Right atrium auricular region (tissue), 2 donors: ENCODE results near the gene EPHB3. TPM values are rescaled to one million over a fixed set of nuclear protein-coding genes. Genes with fewer than 3 reads are reported as not detected.

Experiments used
- DNase-seq: peaks from one replicate; pipeline ENCODE4 v3.0.0-alpha.2; 2019; ENCODE audit warnings: low spot score
- H3K27ac ChIP-seq, 2 donors: fragments of 200-600 bp; sonication (generic); 1 replicate in 1 of 2; 2 replicates in 1 of 2; pipeline ENCODE4 v1.5.1; 2016 to 2019
- H3K27me3 ChIP-seq, 2 donors: fragments of 200-600 bp; sonication (generic); one replicate each; pipeline versions ENCODE4 v1.5.1 to v1.6.0; 2017 to 2019
- H3K36me3 ChIP-seq: fragments of 200-600 bp; sonication (generic); one replicate; pipeline ENCODE4 v1.5.1; 2016
- H3K4me1 ChIP-seq, 2 donors: fragments of 200-600 bp; sonication (generic); one replicate each; pipeline versions ENCODE4 v1.5.1 to v1.6.0; 2017 to 2019
- H3K4me3 ChIP-seq, 2 donors: fragments of 200-600 bp; sonication (generic); 1 replicate in 1 of 2; 2 replicates in 1 of 2; pipeline ENCODE4 v1.5.1; 2017 to 2019; ENCODE audit warnings: mild to moderate bottlenecking in 1 of 2, moderate library complexity in 1 of 2
- H3K9me3 ChIP-seq, 2 donors: fragments of 200-600 bp; sonication (generic); one replicate each; pipeline ENCODE4 v1.5.1; 2019
- CTCF ChIP-seq, 2 donors: fragments of 200-600 bp; sonication (generic); IDR thresholded peaks; one replicate each; pipeline ENCODE4 v1.5.1; 2019; ENCODE audit warnings: antibody characterized with exemption in 2 of 2
- total RNA-seq, 2 donors: library from RNA; depleted of rRNA; stranded (reverse); fragments of >200 nt; gene quantifications; one replicate each; pipeline ENCODE4 v1.1.0, GENCODE V29; 2016

EPHB3 gene
- total RNA-seq, 2 donors from 2014 or later, result 2.1 to 5.1 TPM

DNA sequence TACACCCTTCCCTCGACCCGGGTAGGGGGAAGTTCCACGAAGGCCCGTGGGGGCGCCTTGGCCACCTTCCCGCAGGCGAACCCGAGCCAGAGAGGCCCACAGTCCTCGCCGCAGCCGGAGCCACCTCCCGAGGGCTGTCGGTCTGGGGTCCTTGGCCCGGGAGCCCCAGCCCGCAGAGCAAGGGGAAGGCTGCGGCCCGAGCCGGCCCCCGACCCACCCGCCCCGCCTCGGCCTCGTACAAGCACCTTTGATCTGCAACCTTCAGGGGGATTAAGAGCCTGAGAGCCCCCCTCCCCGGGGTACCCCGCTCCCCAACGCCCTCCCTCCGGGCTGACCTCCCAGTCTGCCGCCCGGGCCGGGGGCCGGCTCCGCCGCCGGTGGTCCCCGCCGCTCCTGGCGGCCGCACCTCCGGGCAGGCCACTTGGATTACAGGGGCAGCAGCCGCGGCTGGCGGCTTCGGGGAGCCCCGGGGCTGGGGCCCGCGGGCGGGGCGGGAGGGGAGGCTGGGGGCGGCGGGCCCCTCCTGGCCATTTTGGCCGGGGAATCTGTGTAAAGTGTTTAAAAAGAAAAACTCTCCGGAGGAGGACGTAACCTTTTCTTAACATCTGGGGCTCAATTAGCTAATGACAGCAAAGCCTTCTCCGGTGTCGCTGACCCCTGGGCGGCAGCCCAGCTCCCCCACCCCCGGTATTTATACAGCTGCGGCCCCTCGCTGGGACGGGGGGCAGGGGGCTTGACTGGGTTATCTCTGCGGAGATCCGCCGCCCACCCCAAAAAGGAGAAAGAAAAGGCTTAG, 40.2 kb downstream of the EPHB3 start:
- H3K4me3 ChIP-seq, result peak overlapping the region in 1 of 2 donors; percentile 32
- TF ChIP-seq CTCF (IDR thresholded peaks at IDR 0.05), result no peak
- no peaks in the 10 kb centered on the region for H3K36me3 ChIP-seq
- no peak for DNase-seq
- H3K9me3 ChIP-seq, result no peaks in the 10 kb centered on the region
- H3K27ac ChIP-seq, result no peak overlapping the region
- H3K4me1 ChIP-seq, result peaks cover 0 to 41% of the 10 kb centered on the region in 2 donors
- no peaks in the 10 kb centered on the region for H3K27me3 ChIP-seq

DNA sequence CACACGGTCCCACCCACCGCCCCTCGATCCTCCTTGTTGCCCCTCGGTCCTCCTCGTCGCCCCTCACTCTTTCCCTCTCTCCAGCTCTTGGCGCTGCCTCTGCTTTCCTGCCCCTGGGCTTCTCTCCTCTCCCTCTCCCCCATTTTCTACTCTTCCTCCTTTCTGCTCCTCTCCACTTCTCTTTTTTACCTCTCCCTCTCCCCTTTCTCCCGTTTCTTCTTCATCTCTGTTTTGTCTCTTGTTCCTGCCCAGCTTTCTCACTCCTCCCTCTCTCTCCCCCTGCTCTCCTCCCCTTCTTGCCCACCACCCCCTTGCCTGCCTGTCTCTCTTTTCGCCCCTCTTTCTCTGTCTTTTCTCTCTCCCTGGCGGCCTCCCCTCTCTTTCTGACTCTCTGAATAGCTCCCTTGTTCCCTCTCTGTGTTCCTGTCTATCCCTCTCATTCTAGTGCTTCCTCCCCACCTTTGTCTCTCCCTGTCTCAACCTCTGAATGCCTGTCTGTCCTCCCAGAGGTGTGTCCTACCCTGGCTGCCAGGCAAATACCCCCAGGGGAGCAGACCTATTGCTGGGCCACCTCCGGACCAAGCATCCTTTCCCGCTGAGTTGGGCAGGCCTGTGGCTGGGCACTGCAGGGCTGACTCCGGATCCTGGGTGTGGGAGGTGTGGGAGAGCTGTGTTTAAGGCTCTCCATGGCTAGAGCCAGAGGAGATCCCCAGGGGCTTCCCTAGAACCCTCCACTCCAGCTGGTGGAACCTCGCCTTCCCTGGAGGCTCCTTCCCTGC, 41.0 kb downstream of the EPHB3 start:
- Histone ChIP-seq H3K9me3 (no peaks in the 10 kb centered on the region), H3K36me3 (no peaks in the 10 kb centered on the region), H3K27me3 (no peaks in the 10 kb centered on the region), H3K4me1 (peaks cover 0 to 41% of the 10 kb centered on the region in 2 donors), H3K27ac (peak overlapping the region in 1 of 2 donors; percentile 1), H3K4me3 (peak overlapping the region in 1 of 2 donors; percentile 32)
- TF ChIP-seq CTCF (IDR thresholded peaks at IDR 0.05), result no peak
- no peak for DNase-seq

DNA sequence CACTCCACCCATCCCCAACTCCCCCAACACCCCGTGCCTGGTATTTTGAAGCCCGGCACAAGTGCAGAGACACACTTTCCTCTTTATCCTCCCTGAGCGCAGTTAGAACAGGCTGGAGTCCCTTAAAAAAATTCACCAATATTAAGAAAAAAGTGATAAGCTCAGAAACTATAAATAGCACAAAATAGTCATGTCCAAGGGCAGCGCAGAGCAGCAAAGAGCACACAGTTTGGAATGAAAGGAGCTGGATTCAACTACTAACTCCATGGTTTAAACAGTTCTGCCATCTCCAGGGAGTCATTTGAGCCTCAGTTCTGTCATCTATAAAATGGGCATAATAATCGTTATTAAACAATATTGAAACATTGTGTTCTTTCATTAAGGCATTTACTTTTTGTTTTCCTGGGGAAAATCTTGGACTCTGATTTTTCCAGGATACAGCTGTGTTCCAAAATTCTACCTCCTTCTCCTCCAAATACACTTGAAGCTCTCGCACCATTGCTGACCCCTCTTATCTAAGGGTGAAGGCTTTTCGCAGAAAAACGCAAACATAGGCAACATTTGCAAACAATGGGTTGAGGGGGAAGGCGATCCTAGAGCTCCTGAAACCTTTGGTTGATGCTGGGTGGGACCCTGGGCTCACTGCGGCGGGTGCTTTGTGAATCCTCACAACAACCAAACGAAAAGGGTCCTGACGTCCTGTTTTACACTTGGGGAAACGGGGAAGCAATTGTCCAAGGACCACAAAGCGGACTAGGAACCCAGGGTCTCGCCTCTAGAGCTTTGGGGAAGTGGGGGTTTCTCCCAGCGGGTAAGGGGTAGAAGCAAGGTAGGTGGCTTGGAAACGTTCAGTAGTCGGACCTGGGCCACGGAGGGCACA, 41.8 kb downstream of the EPHB3 start:
- no peak for TF ChIP-seq CTCF (IDR thresholded peaks at IDR 0.05)
- Histone ChIP-seq H3K9me3 (no peaks in the 10 kb centered on the region), H3K4me1 (peaks cover 0 to 41% of the 10 kb centered on the region in 2 donors), H3K36me3 (no peaks in the 10 kb centered on the region), H3K27ac (peak overlapping the region in 1 of 2 donors; percentile 48), H3K27me3 (no peaks in the 10 kb centered on the region), H3K4me3 (peak overlapping the region; percentile 29 to 52)
- DNase-seq, result no peak

DNA sequence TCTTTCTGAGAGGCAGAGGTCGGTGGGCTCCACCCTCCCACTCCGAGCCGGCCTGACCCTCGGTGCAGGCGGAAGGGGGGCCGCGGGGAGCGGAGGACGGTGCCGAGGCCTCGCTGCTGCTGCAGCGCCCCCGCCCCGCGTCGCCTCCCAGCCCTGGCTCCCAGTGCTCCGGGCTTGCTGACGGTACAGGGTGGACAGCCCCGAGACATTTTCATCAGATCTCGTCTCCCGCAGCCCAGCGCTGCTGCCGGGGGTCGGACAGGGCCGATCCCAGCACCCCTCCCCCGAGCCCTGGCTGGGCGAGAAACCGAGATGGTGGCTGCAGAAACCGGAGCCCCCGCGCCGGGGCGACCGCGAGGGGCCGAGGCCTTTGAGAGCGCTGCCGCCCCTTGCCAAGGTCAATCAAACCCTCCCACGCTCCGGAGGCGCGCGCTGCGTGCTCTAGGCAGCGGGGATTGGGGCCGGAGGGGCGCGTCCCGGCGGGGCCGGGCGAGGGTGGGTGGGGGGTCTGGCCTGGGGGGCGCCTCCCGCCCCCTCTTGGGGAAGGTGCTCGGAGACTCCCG, 42.5 kb downstream of the EPHB3 start:
- H3K27me3 ChIP-seq, result no peaks in the 10 kb centered on the region
- no peak for TF ChIP-seq CTCF (IDR thresholded peaks at IDR 0.05)
- no peaks in the 10 kb centered on the region for H3K9me3 ChIP-seq
- peak overlapping the region in 1 of 2 donors; percentile 48 for H3K27ac ChIP-seq
- peaks cover 0 to 41% of the 10 kb centered on the region in 2 donors for H3K4me1 ChIP-seq
- H3K36me3 ChIP-seq, result no peaks in the 10 kb centered on the region
- H3K4me3 ChIP-seq, result peak overlapping the region; percentile 29 to 52
- no peak for DNase-seq

DNA sequence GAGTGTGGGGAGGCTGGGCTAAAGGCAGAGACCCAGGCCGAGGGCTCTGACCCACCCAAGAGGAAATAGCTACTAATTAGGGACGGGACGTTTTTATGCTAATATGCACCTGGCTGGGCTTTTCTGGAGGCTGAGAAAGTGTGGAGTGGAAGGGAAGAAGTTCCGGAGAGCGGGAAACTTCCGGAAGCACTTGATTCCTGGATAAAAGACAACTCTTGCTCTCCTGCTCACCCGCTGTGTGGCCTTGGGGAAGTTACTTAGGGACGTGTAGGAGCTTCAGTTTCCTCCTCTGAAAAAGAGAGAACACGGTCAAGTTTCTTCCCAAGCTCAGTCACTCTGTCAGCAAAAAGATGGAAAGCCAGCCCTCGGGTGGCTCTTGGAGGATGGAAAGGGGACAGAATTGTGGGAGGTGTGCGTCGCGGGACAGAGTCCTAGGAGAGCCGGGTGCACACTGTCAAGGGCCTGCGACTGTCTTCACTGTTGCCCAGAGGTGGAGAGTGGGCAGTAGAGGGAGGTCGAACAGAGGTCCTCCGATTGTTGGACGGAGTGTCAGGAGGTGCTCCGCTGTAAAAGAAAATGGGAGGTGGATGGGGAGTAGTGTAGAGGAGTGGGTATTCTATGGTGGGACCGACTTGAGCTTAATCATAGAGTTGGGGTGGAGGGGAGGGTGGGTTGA, 43.2 kb downstream of the EPHB3 start:
- DNase-seq, result no peak
- peaks cover 0 to 41% of the 10 kb centered on the region in 2 donors for H3K4me1 ChIP-seq
- H3K27ac ChIP-seq, result peak overlapping the region in 1 of 2 donors; percentile 48
- peak overlapping the region; percentile 29 to 52 for H3K4me3 ChIP-seq
- no peaks in the 10 kb centered on the region for H3K9me3 ChIP-seq
- H3K36me3 ChIP-seq, result no peaks in the 10 kb centered on the region
- TF ChIP-seq CTCF (IDR thresholded peaks at IDR 0.05), result no peak
- H3K27me3 ChIP-seq, result no peaks in the 10 kb centered on the region
